HepG2 (cell line): ENCODE results near the gene SYNGR4. TPM values are rescaled to one million over a fixed set of nuclear protein-coding genes. Genes with fewer than 3 reads are reported as not detected.

Source experiments
- MED1 ChIP-seq: sonication (generic); formaldehyde crosslinking; IDR thresholded peaks from 2 replicates; pipeline ENCODE4 v1.4.0; 2020; ENCODE audit warnings: missing genetic modification reagents
- MLX ChIP-seq: IDR thresholded peaks from 2 replicates; pipeline ENCODE4 v1.6.1; 2016
- PCBP1 ChIP-seq: fragments of 200-400 bp; formaldehyde crosslinking; IDR thresholded peaks from 2 replicates; pipeline ENCODE4 v1.6.1; 2017; ENCODE audit warnings: mild to moderate bottlenecking, low read depth, low read length, borderline replicate concordance
- REPIN1 ChIP-seq: sonication (generic); formaldehyde crosslinking; IDR thresholded peaks from 2 replicates; pipeline ENCODE4 v1.8.0; 2022; ENCODE audit warnings: missing genetic modification reagents, low read depth, mild to moderate bottlenecking, borderline replicate concordance
- SRF ChIP-seq: IDR thresholded peaks from 2 replicates; pipeline ENCODE4 v1.6.1; 2011; ENCODE audit warnings: mild to moderate bottlenecking, low read depth, low read length, moderate library complexity
- THAP11 ChIP-seq: IDR thresholded peaks from 2 replicates; pipeline ENCODE4 v1.6.1; 2016; ENCODE audit warnings: missing biosample characterization, missing genetic modification reagents
- ZNF350 ChIP-seq: sonication (generic); formaldehyde crosslinking; IDR thresholded peaks from 2 replicates; pipeline ENCODE4 v1.4.0; 2020; ENCODE audit warnings: mild to moderate bottlenecking, low read depth, missing genetic modification reagents, borderline replicate concordance
- polyA plus RNA-seq, 8 experiments: library from polyadenylated mRNA; depleted of rRNA in 3 of 8; stranded (reverse) in 7 of 8; unstranded in 1 of 8; fragments of >200 nt; fragmentation: Illumina TruSeq in 4 of 8; extraction: Trizol in 4 of 8; gene quantifications; 2 replicates each; pipeline versions ENCODE4 v1.2.1 to v1.2.3, GENCODE V29; 2011 to 2016; ENCODE audit warnings: low read depth in 4 of 8, missing spikeins in 1 of 8, mixed read lengths in 1 of 8; ENCODE audit not compliant: insufficient read depth in 1 of 8
- total RNA-seq, 5 experiments: library from RNA; depleted of rRNA; stranded (reverse); fragments of >200 nt; fragmentation: Illumina TruSeq; extraction: Trizol; gene quantifications; 2 replicates each; pipeline ENCODE4 v1.2.3, GENCODE V29; 2016; ENCODE audit warnings: low read depth in 1 of 5
- TF ChIP-seq, protein P1 (sequence below): sonication (generic); formaldehyde crosslinking; IDR thresholded peaks from 2 replicates; pipeline ENCODE4 v1.4.0; 2020; ENCODE audit warnings: missing genetic modification reagents
- TF ChIP-seq, protein P2 (sequence below), 2 experiments: sonication (generic) in 1 of 2; formaldehyde crosslinking in 1 of 2; IDR thresholded peaks; 2 replicates each; pipeline versions ENCODE4 v1.4.0 to v1.6.1; 2018 to 2020; ENCODE audit warnings: missing genetic modification reagents in 2 of 2, borderline replicate concordance in 1 of 2, low read depth in 1 of 2, mild to moderate bottlenecking in 1 of 2, missing biosample characterization in 1 of 2

The SYNGR4 gene
- total and polyA plus RNA-seq, 2 of the 13 experiments (the other 11 are each of a cell fraction or from before 2014, with no cell fraction given), result not detected

DNA sequence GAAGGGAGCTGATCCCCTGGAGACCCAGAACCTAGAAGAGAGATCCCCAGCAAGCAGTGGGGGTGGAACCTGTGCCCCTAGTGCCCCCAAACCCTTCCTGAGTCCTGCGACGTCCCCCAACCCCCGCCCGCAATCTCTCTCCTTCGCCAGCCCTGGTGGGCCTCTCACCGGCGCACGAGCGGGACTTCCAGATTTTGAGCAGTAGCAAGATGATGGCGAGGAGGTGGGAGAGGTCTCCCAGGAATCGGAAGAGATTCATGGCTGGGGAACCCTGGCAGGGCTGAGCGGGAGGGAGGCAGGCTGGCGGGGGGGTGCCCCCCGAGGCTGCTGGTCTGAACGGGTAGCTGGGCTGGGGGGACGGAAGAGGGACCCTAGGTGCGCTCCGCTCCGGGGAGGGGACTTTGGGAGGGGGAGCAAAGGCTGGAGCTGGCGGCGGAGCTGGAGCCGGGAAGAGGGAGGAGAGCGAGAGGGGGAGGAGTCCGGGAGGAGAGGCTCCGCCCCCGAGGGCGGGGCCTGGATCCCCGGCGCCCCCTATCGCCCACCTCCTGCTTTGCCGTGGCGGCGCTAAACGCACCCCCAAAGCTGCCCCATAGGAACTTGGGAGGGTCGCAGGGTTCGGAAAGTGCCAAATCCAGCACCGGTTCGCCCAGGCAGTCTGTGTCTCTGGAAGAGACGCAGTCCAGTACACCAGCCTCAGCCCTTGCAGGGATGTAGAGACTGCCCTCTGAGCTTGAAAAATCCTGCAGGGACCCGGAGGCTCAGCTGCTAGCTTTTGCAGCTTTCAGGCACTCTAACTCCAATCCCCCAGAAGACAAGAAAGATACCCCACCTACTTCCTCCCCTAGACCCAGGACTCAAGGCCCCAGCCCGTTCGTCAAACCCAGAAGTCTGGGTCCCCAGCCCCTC lies 27.2 kb downstream of the SYNGR4 start, which contains the start of gene KDELR1 (continued):
- no peak for TF ChIP-seq REPIN1
- TF ChIP-seq, protein P1, sequence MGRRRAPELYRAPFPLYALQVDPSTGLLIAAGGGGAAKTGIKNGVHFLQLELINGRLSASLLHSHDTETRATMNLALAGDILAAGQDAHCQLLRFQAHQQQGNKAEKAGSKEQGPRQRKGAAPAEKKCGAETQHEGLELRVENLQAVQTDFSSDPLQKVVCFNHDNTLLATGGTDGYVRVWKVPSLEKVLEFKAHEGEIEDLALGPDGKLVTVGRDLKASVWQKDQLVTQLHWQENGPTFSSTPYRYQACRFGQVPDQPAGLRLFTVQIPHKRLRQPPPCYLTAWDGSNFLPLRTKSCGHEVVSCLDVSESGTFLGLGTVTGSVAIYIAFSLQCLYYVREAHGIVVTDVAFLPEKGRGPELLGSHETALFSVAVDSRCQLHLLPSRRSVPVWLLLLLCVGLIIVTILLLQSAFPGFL, result no peak
- no peak for TF ChIP-seq SRF
- TF ChIP-seq MED1 (CRISPR knock-in tag), result no peak
- TF ChIP-seq THAP11 (CRISPR knock-in tag), result peak; percentile 72; the same call in 1 of the 2 replicates
- peak; percentile 72; the same call in 1 of the 2 replicates for TF ChIP-seq PCBP1
- 0 out of 2 replicates have a peak, but pooled peaks have one; percentile 30 for TF ChIP-seq ZNF350 (CRISPR knock-in tag)
- 0 out of 2 replicates have a peak, but pooled peaks have one; percentile 25 for TF ChIP-seq MLX (CRISPR knock-in tag)
- TF ChIP-seq, protein P2, sequence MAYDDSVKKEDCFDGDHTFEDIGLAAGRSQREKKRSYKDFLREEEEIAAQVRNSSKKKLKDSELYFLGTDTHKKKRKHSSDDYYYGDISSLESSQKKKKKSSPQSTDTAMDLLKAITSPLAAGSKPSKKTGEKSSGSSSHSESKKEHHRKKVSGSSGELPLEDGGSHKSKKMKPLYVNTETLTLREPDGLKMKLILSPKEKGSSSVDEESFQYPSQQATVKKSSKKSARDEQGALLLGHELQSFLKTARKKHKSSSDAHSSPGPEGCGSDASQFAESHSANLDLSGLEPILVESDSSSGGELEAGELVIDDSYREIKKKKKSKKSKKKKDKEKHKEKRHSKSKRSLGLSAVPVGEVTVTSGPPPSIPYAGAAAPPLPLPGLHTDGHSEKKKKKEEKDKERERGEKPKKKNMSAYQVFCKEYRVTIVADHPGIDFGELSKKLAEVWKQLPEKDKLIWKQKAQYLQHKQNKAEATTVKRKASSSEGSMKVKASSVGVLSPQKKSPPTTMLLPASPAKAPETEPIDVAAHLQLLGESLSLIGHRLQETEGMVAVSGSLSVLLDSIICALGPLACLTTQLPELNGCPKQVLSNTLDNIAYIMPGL (CRISPR knock-in tag; IDR thresholded peaks at IDR 0.05; ENCODE audit: borderline replicate concordance in 1 of 2, low read depth in 1 of 2), result peak in 1 of 2 experiments; percentile 75; a peak in 2 of 4 replicates
